Thymus (tissue), 11 donors: ENCODE results near the gene DUSP16. TPM values are rescaled to one million over a fixed set of nuclear protein-coding genes. Genes with fewer than 3 reads are reported as not detected.

Source experiments
- DNase-seq, 9 donors: peaks; one replicate each; pipeline ENCODE4 v3.0.0-alpha.2; 2013; ENCODE audit warnings: low spot score in 9 of 9, low read depth in 6 of 9, missing footprints in 1 of 9
- H3K27ac ChIP-seq, 2 donors: one replicate each; pipeline ENCODE4 v1.5.1; 2013; ENCODE audit warnings: control low read depth in 1 of 2, low read depth in 1 of 2, low read length in 1 of 2, mild to moderate bottlenecking in 1 of 2, moderate library complexity in 1 of 2
- H3K27me3 ChIP-seq, 2 donors: one replicate each; pipeline ENCODE4 v1.5.1; 2013; ENCODE audit warnings: low read length in 1 of 2; ENCODE audit not compliant: control insufficient read depth in 2 of 2, insufficient read depth in 1 of 2
- H3K36me3 ChIP-seq, 2 donors: one replicate each; pipeline ENCODE4 v1.5.1; 2013; ENCODE audit warnings: low read length in 1 of 2, mild to moderate bottlenecking in 1 of 2, moderate library complexity in 1 of 2; ENCODE audit not compliant: control insufficient read depth in 2 of 2, insufficient read depth in 2 of 2
- H3K4me1 ChIP-seq, 2 donors: one replicate each; pipeline ENCODE4 v1.5.1; 2013; ENCODE audit warnings: low read length in 2 of 2; ENCODE audit not compliant: control insufficient read depth in 2 of 2, insufficient read depth in 2 of 2
- H3K4me3 ChIP-seq, 2 donors: one replicate each; pipeline ENCODE4 v1.5.1; 2013; ENCODE audit warnings: low read length in 2 of 2, control low read depth in 1 of 2, mild to moderate bottlenecking in 1 of 2
- H3K9me3 ChIP-seq, 2 donors: one replicate each; pipeline ENCODE4 v1.5.1; 2013; ENCODE audit warnings: low read length in 1 of 2, mild to moderate bottlenecking in 1 of 2; ENCODE audit not compliant: control insufficient read depth in 2 of 2, insufficient read depth in 1 of 2
- WGBS: extraction: QIAGEN DNeasy Blood & Tissue Kit; methylation state at CpG from one replicate; pipeline ENCODE4 v1.1.7; 2013; 5-methylcytosine and 5-hydroxymethylcytosine counted together
- polyA plus RNA-seq: library from polyadenylated mRNA; stranded (reverse); fragments of 200-250 nt; gene quantifications from one replicate; pipeline ENCODE4 v1.2.3, GENCODE V29; 2013
- total RNA-seq: library from RNA; stranded (reverse); fragments of 120-200 nt; gene quantifications from one replicate; pipeline ENCODE4 v1.2.4, GENCODE V29; 2013
- donor health status: healthy.

DUSP16 gene
- total and polyA plus RNA-seq, 2 donors, result 18.2 to 19.1 TPM

GRCh38 chr12:12488296-12488695 lies 74.4 kb downstream of the DUSP16 start:
- Histone ChIP-seq H3K27me3 (no peaks in the 10 kb centered on the region), H3K4me3 (no peak overlapping the region), H3K4me1 (peaks cover 4 to 9% of the 10 kb centered on the region in 2 donors), H3K27ac (no peak overlapping the region), H3K36me3 (peaks cover 12 to 17% of the 10 kb centered on the region in 2 donors), H3K9me3 (no peaks in the 10 kb centered on the region)
- WGBS, result 97% methylated on average over 4 of the region's 4 CpGs
- no peak for DNase-seq

GRCh38 chr12:12487490-12487889 lies 75.2 kb downstream of the DUSP16 start:
- Histone ChIP-seq H3K27ac (no peak overlapping the region), H3K9me3 (no peaks in the 10 kb centered on the region), H3K4me1 (peaks cover 9 to 14% of the 10 kb centered on the region in 2 donors), H3K27me3 (no peaks in the 10 kb centered on the region), H3K36me3 (peaks cover 16 to 17% of the 10 kb centered on the region in 2 donors), H3K4me3 (no peak overlapping the region)
- WGBS, result 97% methylated on average over 6 of the region's 6 CpGs
- no peak for DNase-seq

DNA sequence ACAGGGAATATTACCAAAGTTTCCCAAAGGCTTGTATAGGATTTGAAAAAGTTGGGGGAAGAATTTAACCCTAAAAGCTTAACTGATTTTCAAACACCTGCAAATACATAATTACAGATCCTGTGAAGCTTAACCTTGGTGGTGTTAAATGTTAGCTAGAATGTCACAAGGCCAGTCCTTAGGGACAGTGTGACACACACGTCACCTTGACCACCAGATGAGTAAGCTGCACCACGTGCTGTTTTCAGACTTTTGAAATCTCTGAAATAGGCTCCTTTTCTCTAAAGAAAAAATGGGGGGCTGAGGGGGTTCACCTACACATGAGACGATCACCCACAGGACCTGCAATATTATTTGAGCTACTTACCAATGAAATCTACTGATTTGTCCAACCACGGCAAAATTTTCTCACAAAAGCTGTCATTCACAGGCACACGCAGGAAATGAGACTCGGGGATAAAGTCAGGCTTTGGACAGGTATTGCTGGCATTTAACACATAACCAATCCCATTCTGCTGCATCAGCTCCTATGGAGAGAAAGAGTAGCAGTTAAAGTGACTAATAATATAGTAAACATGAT lies 75.9 kb downstream of the DUSP16 start:
- H3K4me3 ChIP-seq, result no peak overlapping the region
- no peak for DNase-seq
- 93% methylated on average over 6 of the region's 6 CpGs for WGBS
- peaks cover 17% of the 10 kb centered on the region in 2 donors for H3K36me3 ChIP-seq
- peaks cover 11 to 20% of the 10 kb centered on the region in 2 donors for H3K4me1 ChIP-seq
- no peaks in the 10 kb centered on the region for H3K27me3 ChIP-seq
- H3K9me3 ChIP-seq, result no peaks in the 10 kb centered on the region
- H3K27ac ChIP-seq, result no peak overlapping the region

DNA sequence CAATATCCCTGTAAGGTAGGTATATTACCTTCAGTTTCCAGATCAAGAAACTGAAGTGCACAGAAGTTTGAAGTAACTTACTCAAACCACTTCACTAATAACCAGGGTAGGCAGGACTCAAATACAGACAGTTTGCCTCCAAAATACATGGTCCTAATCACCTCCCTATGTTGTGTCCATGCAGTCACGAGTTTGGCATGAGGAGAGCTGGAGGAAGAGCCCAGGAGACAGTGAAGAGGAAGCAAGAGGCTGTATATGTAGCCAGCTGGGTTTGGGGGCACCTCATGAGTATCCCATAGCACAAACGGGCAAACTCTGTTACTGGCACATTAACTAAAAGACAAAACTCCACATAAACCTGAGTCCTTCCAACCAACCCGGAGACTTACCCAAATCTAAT lies 79.2 kb downstream of the DUSP16 start:
- 89% methylated on average over 3 of the region's 3 CpGs for WGBS
- peak overlapping the region in 1 of 2 donors; percentile 34 for H3K4me3 ChIP-seq
- H3K9me3 ChIP-seq, result no peaks in the 10 kb centered on the region
- H3K27ac ChIP-seq, result peak overlapping the region; percentile 72 to 97
- no peak for DNase-seq
- H3K36me3 ChIP-seq, result peaks cover 33 to 34% of the 10 kb centered on the region in 2 donors
- peaks cover 20% of the 10 kb centered on the region in 2 donors for H3K4me1 ChIP-seq
- no peaks in the 10 kb centered on the region for H3K27me3 ChIP-seq

GRCh38 chr12:12482959-12483358 lies 79.7 kb downstream of the DUSP16 start:
- H3K27me3 ChIP-seq, result no peaks in the 10 kb centered on the region
- peaks cover 20% of the 10 kb centered on the region in 2 donors for H3K4me1 ChIP-seq
- no peaks in the 10 kb centered on the region for H3K9me3 ChIP-seq
- H3K27ac ChIP-seq, result peak overlapping the region; percentile 96 to 97
- peaks cover 33 to 34% of the 10 kb centered on the region in 2 donors for H3K36me3 ChIP-seq
- peak overlapping the region; percentile 14 to 46 for H3K4me3 ChIP-seq
- DNase-seq, result no peak
- 93% methylated on average over 6 of the region's 6 CpGs for WGBS

- peak in 7 of 9 donors; percentile 39 to 86 (median 62) for DNase-seq
- Histone ChIP-seq H3K4me1 (peaks cover 20% of the 10 kb centered on the region in 2 donors), H3K27me3 (no peaks in the 10 kb centered on the region), H3K4me3 (peak overlapping the region; percentile 14 to 46), H3K9me3 (no peaks in the 10 kb centered on the region), H3K36me3 (peaks cover 39 to 40% of the 10 kb centered on the region in 2 donors), H3K27ac (peak overlapping the region; percentile 96 to 97)
- 12% methylated on average over 6 of the region's 6 CpGs for WGBS
Measured at GRCh38 chr12:12482150-12482761, 80.4 kb downstream of the DUSP16 start.

- H3K27ac ChIP-seq, result peak overlapping the region; percentile 48 to 97
- peak in 4 of 9 donors; percentile 50 to 80 (median 61) for DNase-seq
- peaks cover 20% of the 10 kb centered on the region in 2 donors for H3K4me1 ChIP-seq
- H3K36me3 ChIP-seq, result peaks cover 43% of the 10 kb centered on the region in 2 donors
- 4% methylated on average over 2 of the region's 2 CpGs for WGBS
- no peaks in the 10 kb centered on the region for H3K27me3 ChIP-seq
- peak overlapping the region in 1 of 2 donors; percentile 46 for H3K4me3 ChIP-seq
- H3K9me3 ChIP-seq, result no peaks in the 10 kb centered on the region
Measured at GRCh38 chr12:12481631-12482030, 81.0 kb downstream of the DUSP16 start.

GRCh38 chr12:12480074-12480473 lies 82.6 kb downstream of the DUSP16 start:
- no peak for DNase-seq
- Histone ChIP-seq H3K27me3 (no peaks in the 10 kb centered on the region), H3K9me3 (no peaks in the 10 kb centered on the region), H3K36me3 (peaks cover 39 to 41% of the 10 kb centered on the region in 2 donors), H3K4me3 (no peak overlapping the region), H3K27ac (no peak overlapping the region), H3K4me1 (peaks cover 24% of the 10 kb centered on the region in 2 donors)
- over 99% methylated on average over 5 of the region's 5 CpGs for WGBS

GRCh38 chr12:12477532-12477890 lies 85.2 kb downstream of the DUSP16 start:
- Histone ChIP-seq H3K27me3 (no peaks in the 10 kb centered on the region), H3K36me3 (peaks cover 39% of the 10 kb centered on the region in 2 donors), H3K27ac (no peak overlapping the region), H3K4me1 (peaks cover 16 to 23% of the 10 kb centered on the region in 2 donors), H3K9me3 (no peaks in the 10 kb centered on the region), H3K4me3 (no peak overlapping the region)
- no peak for DNase-seq
- WGBS, result 94% methylated on average over 14 of the region's 14 CpGs
